ENCODE results near the gene XBP1.

XBP1 gene

GRCh38 chr22:28780296-28780695 lies 20.1 kb downstream of the XBP1 start:
- no peak for TF ChIP-seq ZFX (IDR thresholded peaks at IDR 0.05; ENCODE audit: borderline replicate concordance)
- no peak for TF ChIP-seq CTCF (IDR thresholded peaks at IDR 0.05)
- no peak overlapping the region for H3K27ac ChIP-seq

- no peak for TF ChIP-seq CTCF (IDR thresholded peaks at IDR 0.05)
- no peak for TF ChIP-seq ZFX (IDR thresholded peaks at IDR 0.05; ENCODE audit: borderline replicate concordance)
- no peak overlapping the region for H3K27ac ChIP-seq
Measured at GRCh38 chr22:28779833-28780232, 20.5 kb downstream of the XBP1 start.

GRCh38 chr22:28774378-28774777 lies 26.0 kb downstream of the XBP1 start:
- H3K27ac ChIP-seq = no peak overlapping the region
- TF ChIP-seq CTCF (IDR thresholded peaks at IDR 0.05) (no peak), ZFX (IDR thresholded peaks at IDR 0.05; ENCODE audit: borderline replicate concordance) (no peak)

- no peak for TF ChIP-seq ZFX (IDR thresholded peaks at IDR 0.05; ENCODE audit: borderline replicate concordance)
- no peak for TF ChIP-seq CTCF (IDR thresholded peaks at IDR 0.05)
Measured at GRCh38 chr22:28773461-28773867, 26.9 kb downstream of the XBP1 start.

GRCh38 chr22:28772633-28773460 lies 27.5 kb downstream of the XBP1 start, which contains the start of gene CCDC117:
Gene CCDC117, plus strand, starts transcription at chr22:28772695. Its CDS starts 155 bp downstream, at chr22:28772850.
- H3K27ac ChIP-seq = peak within 1 kb of the TSS; percentile 77
- no peak for TF ChIP-seq ZFX (IDR thresholded peaks at IDR 0.05; ENCODE audit: borderline replicate concordance)
- TF ChIP-seq CTCF (IDR thresholded peaks at IDR 0.05) = peak; percentile 77

More at GRCh38 chr22:28773461-28773867, 26.9 kb downstream of the XBP1 start:
- H3K27ac ChIP-seq = peak overlapping the region; percentile 77

GRCh38 chr22:28771195-28771791 lies 29.1 kb downstream of the XBP1 start:
- H3K27ac ChIP-seq = no peak overlapping the region
- TF ChIP-seq ZFX (IDR thresholded peaks at IDR 0.05; ENCODE audit: borderline replicate concordance) (no peak), CTCF (IDR thresholded peaks at IDR 0.05) (no peak)

Measured in 22Rv1 (cell line).